Colonic mucosa (tissue), 4 donors: ENCODE data around the gene PEPD. TPM values are rescaled to one million over a fixed set of nuclear protein-coding genes. Genes with fewer than 3 reads are reported as not detected.

Source experiments
- DNase-seq: peaks from one replicate; pipeline ENCODE4 v3.0.0-alpha.2; 2020
- H3K27ac ChIP-seq: fragments of 200-600 bp; one replicate; pipeline ENCODE4 v1.8.0; 2021
- H3K27me3 ChIP-seq: fragments of 200-600 bp; one replicate; pipeline ENCODE4 v1.8.0; 2021
- H3K36me3 ChIP-seq: fragments of 200-600 bp; one replicate; pipeline ENCODE4 v1.8.0; 2021
- H3K4me1 ChIP-seq: fragments of 200-600 bp; one replicate; pipeline ENCODE4 v1.8.0; 2021; ENCODE audit warnings: mild to moderate bottlenecking
- H3K4me3 ChIP-seq: fragments of 200-600 bp; one replicate; pipeline ENCODE4 v1.8.0; 2021
- H3K9ac ChIP-seq, 2 donors: one replicate each; pipeline ENCODE4 v1.7.0; 2013; ENCODE audit warnings: control low read depth in 2 of 2, low read depth in 2 of 2, low read length in 2 of 2
- H3K9me3 ChIP-seq: fragments of 200-600 bp; one replicate; pipeline ENCODE4 v1.8.0; 2021
- CTCF ChIP-seq: fragments of 200-600 bp; IDR thresholded peaks from one replicate; pipeline ENCODE4 v1.8.0; 2022; ENCODE audit warnings: antibody characterized with exemption, mild to moderate bottlenecking
- intact Hi-C: fragments of 100-400 bp; cut with DNase I; formaldehyde crosslinking; loops from one replicate; pipeline ENCODE4 v1.14.1; 2022
- total RNA-seq, 2 donors: library from RNA; stranded (reverse); fragmentation: NEBNext Ultra II Directional in 1 of 2; extraction: Animal tissue kit (Norgen Biotek cat#: 25700) in 1 of 2; gene quantifications; one replicate each; pipeline ENCODE4 v1.2.1, GENCODE V29; 2021
- donor health status: healthy.
- donor health status: DM: no; HTN: no; CAD: no.
- donor health status: DM: no; HTN: no; CAD: no.

The PEPD gene
- total RNA-seq, 2 donors from 2014 or later = 47.9 to 71.4 TPM

- no peaks in the 10 kb centered on the region for H3K9me3 ChIP-seq
- no peak overlapping the region for H3K4me3 ChIP-seq
- no peak for TF ChIP-seq CTCF
- no peaks in the 10 kb centered on the region for H3K36me3 ChIP-seq
- DNase-seq = no peak
- intact Hi-C loops = no loop called here
- no peak overlapping the region for H3K27ac ChIP-seq
- no peak overlapping the region for H3K9ac ChIP-seq
- no peaks in the 10 kb centered on the region for H3K4me1 ChIP-seq
- no peaks in the 10 kb centered on the region for H3K27me3 ChIP-seq
Observed at GRCh38 chr19:33561261-33561660, 39.7 kb upstream of the PEPD start.

DNA sequence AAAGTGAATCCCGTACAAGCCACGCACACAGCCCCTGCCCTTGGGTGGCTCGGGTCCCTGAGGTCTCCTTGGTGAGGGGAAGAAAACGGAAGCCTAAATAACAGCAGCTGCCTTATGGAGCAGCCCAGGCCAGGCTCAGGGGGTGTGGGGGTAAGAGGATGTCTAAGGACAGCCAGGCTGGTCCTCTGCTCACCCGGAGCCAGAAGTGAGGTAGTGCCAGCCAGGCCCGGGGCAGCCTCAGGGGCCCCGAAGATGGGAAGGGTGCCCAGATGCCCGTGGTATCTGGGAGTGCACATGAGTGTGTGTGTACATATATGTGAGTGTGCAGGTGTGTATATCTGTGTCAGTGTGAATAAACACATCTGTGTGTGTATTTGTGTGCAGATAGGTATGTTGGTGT is 38.4 kb upstream of the PEPD start:
- Histone ChIP-seq H3K36me3 (no peaks in the 10 kb centered on the region), H3K4me1 (no peaks in the 10 kb centered on the region), H3K27me3 (no peaks in the 10 kb centered on the region), H3K27ac (no peak overlapping the region), H3K4me3 (no peak overlapping the region), H3K9ac (no peak overlapping the region), H3K9me3 (no peaks in the 10 kb centered on the region)
- TF ChIP-seq CTCF = no peak
- intact Hi-C loops = no loop called here
- DNase-seq = no peak

DNA sequence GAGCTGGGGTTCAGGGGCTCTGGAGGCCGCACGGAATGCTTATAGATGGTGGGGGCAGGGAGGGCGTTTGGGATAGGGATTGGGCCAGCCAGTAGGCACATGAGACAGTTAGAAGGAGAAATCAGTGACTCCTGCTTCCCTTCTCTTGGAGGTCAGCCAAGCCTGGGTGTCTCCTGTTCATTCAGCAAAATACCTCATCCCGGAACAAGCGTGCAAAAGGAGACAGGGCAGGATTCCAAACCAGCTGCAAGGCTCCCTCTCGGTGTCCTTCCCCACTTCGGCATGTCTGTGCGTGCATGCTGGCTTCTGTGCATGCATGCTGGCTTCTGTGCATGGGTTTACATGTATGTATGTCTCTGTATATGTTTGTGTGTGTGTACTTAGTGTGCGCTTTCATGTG is 37.3 kb upstream of the PEPD start:
- DNase-seq = no peak
- H3K9me3 ChIP-seq = no peaks in the 10 kb centered on the region
- no peak for TF ChIP-seq CTCF
- intact Hi-C loops = no loop called here
- no peak overlapping the region for H3K27ac ChIP-seq
- H3K4me1 ChIP-seq = no peaks in the 10 kb centered on the region
- H3K9ac ChIP-seq = no peak overlapping the region
- H3K27me3 ChIP-seq = no peaks in the 10 kb centered on the region
- no peaks in the 10 kb centered on the region for H3K36me3 ChIP-seq
- no peak overlapping the region for H3K4me3 ChIP-seq

GRCh38 chr19:33558151-33558550 is 36.6 kb upstream of the PEPD start:
- intact Hi-C loops = no loop called here
- no peak for DNase-seq

GRCh38 chr19:33557720-33558119 is 36.1 kb upstream of the PEPD start:
- H3K36me3 ChIP-seq = no peaks in the 10 kb centered on the region
- no peaks in the 10 kb centered on the region for H3K4me1 ChIP-seq
- H3K27me3 ChIP-seq = no peaks in the 10 kb centered on the region
- H3K9me3 ChIP-seq = no peaks in the 10 kb centered on the region
- H3K4me3 ChIP-seq = no peak overlapping the region
- no peak for TF ChIP-seq CTCF
- no peak overlapping the region for H3K9ac ChIP-seq
- H3K27ac ChIP-seq = no peak overlapping the region
- no peak for DNase-seq
- intact Hi-C loops = no loop called here

More at GRCh38 chr19:33558151-33558550, 36.6 kb upstream of the PEPD start:
- no peak overlapping the region for H3K27ac ChIP-seq
- no peaks in the 10 kb centered on the region for H3K27me3 ChIP-seq
- H3K4me3 ChIP-seq = no peak overlapping the region
- H3K4me1 ChIP-seq = no peaks in the 10 kb centered on the region
- no peaks in the 10 kb centered on the region for H3K36me3 ChIP-seq
- H3K9me3 ChIP-seq = no peaks in the 10 kb centered on the region
- no peak for TF ChIP-seq CTCF
- H3K9ac ChIP-seq = no peak overlapping the region

DNA sequence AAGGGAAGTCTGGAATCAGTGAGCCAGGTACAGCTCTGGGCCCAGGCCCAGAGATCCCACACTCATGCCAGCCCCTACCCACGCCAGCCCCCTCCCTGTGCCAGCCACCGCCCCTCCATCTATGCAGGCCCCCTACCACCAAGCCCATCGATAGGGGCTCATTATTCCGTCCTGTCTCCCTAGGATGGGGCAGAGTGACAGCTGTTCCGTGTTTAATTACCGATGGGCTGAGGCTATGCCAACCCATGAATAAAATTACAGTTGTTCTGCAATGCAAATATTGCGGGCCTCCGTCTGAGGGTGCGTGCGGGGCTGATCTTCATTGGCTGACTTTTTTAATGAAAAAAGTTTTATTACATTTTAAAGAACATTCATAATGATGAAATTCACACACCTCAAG is 35.6 kb upstream of the PEPD start:
- intact Hi-C loops = no loop called here
- Histone ChIP-seq H3K9me3 (no peaks in the 10 kb centered on the region), H3K36me3 (no peaks in the 10 kb centered on the region), H3K4me3 (no peak overlapping the region), H3K4me1 (no peaks in the 10 kb centered on the region), H3K27ac (no peak overlapping the region), H3K9ac (no peak overlapping the region), H3K27me3 (no peaks in the 10 kb centered on the region)
- no peak for TF ChIP-seq CTCF
- no peak for DNase-seq
